ENCODE results near the gene GOLGA8K.
"Not testable (repeated sequence)": the region's sequence is repeated elsewhere in the genome, so short reads cannot be mapped to it uniquely, and the experiment has no call there.

- TF ChIP-seq TCF4 (CRISPR knock-in tag; IDR thresholded peaks at IDR 0.05; ENCODE audit: borderline replicate concordance); PPARA (CRISPR knock-in tag; IDR thresholded peaks at IDR 0.05; ENCODE audit: borderline replicate concordance); ISL1 (CRISPR knock-in tag; IDR thresholded peaks at IDR 0.05): not testable (repeated sequence)
- TF ChIP-seq, protein P1, sequence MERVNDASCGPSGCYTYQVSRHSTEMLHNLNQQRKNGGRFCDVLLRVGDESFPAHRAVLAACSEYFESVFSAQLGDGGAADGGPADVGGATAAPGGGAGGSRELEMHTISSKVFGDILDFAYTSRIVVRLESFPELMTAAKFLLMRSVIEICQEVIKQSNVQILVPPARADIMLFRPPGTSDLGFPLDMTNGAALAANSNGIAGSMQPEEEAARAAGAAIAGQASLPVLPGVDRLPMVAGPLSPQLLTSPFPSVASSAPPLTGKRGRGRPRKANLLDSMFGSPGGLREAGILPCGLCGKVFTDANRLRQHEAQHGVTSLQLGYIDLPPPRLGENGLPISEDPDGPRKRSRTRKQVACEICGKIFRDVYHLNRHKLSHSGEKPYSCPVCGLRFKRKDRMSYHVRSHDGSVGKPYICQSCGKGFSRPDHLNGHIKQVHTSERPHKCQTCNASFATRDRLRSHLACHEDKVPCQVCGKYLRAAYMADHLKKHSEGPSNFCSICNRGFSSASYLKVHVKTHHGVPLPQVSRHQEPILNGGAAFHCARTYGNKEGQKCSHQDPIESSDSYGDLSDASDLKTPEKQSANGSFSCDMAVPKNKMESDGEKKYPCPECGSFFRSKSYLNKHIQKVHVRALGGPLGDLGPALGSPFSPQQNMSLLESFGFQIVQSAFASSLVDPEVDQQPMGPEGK (CRISPR knock-in tag; IDR thresholded peaks at IDR 0.05; ENCODE audit: borderline replicate concordance) = not testable (repeated sequence)
- TF ChIP-seq, protein P2, sequence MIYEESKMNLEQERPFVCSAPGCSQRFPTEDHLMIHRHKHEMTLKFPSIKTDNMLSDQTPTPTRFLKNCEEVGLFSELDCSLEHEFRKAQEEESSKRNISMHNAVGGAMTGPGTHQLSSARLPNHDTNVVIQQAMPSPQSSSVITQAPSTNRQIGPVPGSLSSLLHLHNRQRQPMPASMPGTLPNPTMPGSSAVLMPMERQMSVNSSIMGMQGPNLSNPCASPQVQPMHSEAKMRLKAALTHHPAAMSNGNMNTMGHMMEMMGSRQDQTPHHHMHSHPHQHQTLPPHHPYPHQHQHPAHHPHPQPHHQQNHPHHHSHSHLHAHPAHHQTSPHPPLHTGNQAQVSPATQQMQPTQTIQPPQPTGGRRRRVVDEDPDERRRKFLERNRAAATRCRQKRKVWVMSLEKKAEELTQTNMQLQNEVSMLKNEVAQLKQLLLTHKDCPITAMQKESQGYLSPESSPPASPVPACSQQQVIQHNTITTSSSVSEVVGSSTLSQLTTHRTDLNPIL (CRISPR knock-in tag; IDR thresholded peaks at IDR 0.05; ENCODE audit: low read depth) = not testable (repeated sequence)
Observed at GRCh38 chr15:32388050-32388648, 14.9 kb downstream of the GOLGA8K start.

All from SK-N-SH treated with all-trans-retinoic acid at 6 μM for 48 hours (cell line).